ENCODE results near the gene CIPC. TPM values are rescaled to one million over a fixed set of nuclear protein-coding genes. Genes with fewer than 3 reads are reported as not detected.

The CIPC gene
- polyA plus RNA-seq, 1 experiment: 15.5 TPM

DNA sequence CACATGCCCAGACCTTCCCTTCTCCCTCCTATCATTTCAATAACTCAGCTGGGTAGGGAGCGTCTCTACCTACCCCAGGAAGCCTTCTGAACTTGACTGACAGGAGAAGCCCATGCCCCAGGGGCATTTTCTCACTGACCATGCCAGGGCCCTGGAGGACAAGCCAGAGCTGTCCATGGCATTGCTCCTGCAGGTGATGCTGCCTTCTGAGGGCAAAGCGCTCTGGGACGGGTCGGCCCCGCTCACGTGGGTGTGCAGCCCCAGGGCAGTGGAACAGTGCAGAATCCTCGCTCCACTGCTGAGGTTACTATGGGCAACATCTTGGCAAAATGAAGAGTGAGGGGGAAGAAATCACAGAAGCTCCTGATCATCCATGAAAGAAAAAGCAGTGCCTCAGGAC is 28.5 kb upstream of the CIPC start:
- DNase-seq (ENCODE audit: low read depth): no peak
- POLR2A ChIA-PET: no interaction called here
- Histone ChIP-seq H3K4me3 (ENCODE audit: low read depth, low read length) (no peak overlapping the region), H3K27me3 (ENCODE audit: control insufficient read depth, insufficient read depth, low read length) (no peaks in the 10 kb centered on the region), H3K36me3 (ENCODE audit: control insufficient read depth, insufficient read depth, low read length) (no peaks in the 10 kb centered on the region)
- CTCF ChIA-PET: interaction anchor here (0.7 to 11.0 kb wide), 29 partner anchors 10 to 246 kb away, joined by 3 to 396 read pairs (median 6); partner anchors contain the start of gene CIPC
- TF ChIP-seq, protein P1, sequence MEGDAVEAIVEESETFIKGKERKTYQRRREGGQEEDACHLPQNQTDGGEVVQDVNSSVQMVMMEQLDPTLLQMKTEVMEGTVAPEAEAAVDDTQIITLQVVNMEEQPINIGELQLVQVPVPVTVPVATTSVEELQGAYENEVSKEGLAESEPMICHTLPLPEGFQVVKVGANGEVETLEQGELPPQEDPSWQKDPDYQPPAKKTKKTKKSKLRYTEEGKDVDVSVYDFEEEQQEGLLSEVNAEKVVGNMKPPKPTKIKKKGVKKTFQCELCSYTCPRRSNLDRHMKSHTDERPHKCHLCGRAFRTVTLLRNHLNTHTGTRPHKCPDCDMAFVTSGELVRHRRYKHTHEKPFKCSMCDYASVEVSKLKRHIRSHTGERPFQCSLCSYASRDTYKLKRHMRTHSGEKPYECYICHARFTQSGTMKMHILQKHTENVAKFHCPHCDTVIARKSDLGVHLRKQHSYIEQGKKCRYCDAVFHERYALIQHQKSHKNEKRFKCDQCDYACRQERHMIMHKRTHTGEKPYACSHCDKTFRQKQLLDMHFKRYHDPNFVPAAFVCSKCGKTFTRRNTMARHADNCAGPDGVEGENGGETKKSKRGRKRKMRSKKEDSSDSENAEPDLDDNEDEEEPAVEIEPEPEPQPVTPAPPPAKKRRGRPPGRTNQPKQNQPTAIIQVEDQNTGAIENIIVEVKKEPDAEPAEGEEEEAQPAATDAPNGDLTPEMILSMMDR (IDR thresholded peaks at IDR 0.05; ENCODE audit: insufficient read depth, low read depth, low read length): no peak

DNA sequence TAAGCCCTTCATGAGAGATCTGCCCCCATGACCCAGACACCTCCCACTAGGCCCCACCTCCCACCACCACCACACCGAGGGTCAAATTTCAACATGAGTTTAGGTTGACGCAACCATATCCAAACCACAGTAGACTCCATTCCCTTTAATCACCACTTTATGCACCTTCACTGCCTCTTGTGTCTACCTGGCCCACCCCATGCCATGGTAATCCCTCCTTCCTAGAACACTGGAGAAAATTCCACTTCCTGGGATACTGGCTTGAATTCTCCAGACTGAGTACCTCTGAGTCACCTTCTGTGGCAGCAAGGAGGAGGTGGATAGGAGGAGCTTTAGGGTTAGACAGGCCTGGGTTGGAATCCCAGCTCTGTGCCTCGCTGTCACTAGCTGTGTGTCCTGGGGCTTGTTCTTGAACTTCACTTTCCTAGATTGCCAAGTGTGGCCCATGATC is 26.1 kb upstream of the CIPC start:
- DNase-seq (ENCODE audit: low read depth): no peak
- Histone ChIP-seq H3K4me3 (ENCODE audit: low read depth, low read length) (no peak overlapping the region), H3K36me3 (ENCODE audit: control insufficient read depth, insufficient read depth, low read length) (no peaks in the 10 kb centered on the region), H3K27me3 (ENCODE audit: control insufficient read depth, insufficient read depth, low read length) (no peaks in the 10 kb centered on the region)
- TF ChIP-seq, protein P1 (IDR thresholded peaks at IDR 0.05; ENCODE audit: insufficient read depth, low read depth, low read length): no peak
- POLR2A ChIA-PET: no interaction called here
- CTCF ChIA-PET: interaction anchor here (1.3 to 11.0 kb wide), 9 partner anchors 8 to 244 kb away, joined by 3 to 396 read pairs (median 20); no protein-coding TSS in a partner anchor

DNA sequence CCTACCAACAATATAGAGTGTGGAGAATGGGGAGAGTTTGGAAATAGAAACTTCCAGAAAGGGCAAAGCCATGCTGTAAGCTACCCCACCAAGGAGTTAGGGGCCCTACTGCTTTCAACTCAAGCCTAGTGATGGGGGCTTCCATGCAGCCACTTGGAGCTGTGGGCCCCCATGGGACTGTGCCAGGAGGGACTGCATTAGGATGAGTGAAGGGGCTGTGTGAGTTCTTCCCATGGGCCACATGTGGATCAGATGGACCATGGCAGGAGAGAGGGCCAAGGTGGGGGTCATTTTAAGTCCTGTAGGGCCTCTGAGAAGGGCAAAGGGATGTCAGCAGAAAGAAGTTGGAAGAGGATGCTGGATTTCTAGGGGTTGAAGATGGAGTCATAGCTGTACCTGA is 23.1 kb upstream of the CIPC start:
- CTCF ChIA-PET: interaction anchor here (1.0 to 11.0 kb wide), 6 partner anchors 8 to 202 kb away, joined by 3 to 396 read pairs (median 13); no protein-coding TSS in a partner anchor
- no peak overlapping the region for H3K4me3 ChIP-seq (ENCODE audit: low read depth, low read length)
- H3K27me3 ChIP-seq (ENCODE audit: control insufficient read depth, insufficient read depth, low read length): no peaks in the 10 kb centered on the region
- no peaks in the 10 kb centered on the region for H3K36me3 ChIP-seq (ENCODE audit: control insufficient read depth, insufficient read depth, low read length)
- TF ChIP-seq, protein P1 (IDR thresholded peaks at IDR 0.05; ENCODE audit: insufficient read depth, low read depth, low read length): no peak
- POLR2A ChIA-PET: interaction anchor here (0.6 kb wide), 1 partner anchor 12 kb away, joined by 3 read pairs; no protein-coding TSS in a partner anchor
- DNase-seq (ENCODE audit: low read depth): no peak

DNA sequence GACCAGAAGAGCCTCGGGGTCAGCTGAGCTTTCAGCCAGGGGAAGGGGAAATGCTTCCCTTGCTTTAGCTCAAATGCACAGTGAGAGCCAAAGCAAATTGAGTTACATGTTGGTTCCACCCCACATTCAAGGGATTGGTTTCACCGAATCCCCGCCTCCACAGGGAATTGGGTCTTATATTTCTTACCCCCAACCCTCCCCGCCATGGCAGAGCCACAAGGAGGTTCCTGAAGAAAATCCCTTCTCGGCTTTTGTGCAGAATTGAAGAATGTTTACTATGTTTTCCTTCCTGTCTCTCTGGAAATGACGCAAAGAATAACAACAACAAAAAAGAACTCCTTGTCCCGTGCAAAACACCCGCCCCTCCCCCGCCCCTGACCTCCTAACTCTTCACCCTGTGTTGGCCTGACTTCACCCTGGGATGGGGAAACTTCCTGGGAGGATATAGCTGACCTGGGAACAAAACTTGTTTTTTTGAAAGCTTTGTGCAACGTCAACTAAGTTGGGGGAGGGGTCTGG is 21.9 kb upstream of the CIPC start:
- H3K36me3 ChIP-seq (ENCODE audit: control insufficient read depth, insufficient read depth, low read length): no peaks in the 10 kb centered on the region
- H3K4me3 ChIP-seq (ENCODE audit: low read depth, low read length): no peak overlapping the region
- no peak for DNase-seq (ENCODE audit: low read depth)
- CTCF ChIA-PET: interaction anchor here (1.0 to 11.0 kb wide), 8 partner anchors 9 to 215 kb away, joined by 3 to 396 read pairs (median 10); no protein-coding TSS in a partner anchor
- POLR2A ChIA-PET: no interaction called here
- no peaks in the 10 kb centered on the region for H3K27me3 ChIP-seq (ENCODE audit: control insufficient read depth, insufficient read depth, low read length)
- TF ChIP-seq, protein P1 (IDR thresholded peaks at IDR 0.05; ENCODE audit: insufficient read depth, low read depth, low read length): no peak

DNA sequence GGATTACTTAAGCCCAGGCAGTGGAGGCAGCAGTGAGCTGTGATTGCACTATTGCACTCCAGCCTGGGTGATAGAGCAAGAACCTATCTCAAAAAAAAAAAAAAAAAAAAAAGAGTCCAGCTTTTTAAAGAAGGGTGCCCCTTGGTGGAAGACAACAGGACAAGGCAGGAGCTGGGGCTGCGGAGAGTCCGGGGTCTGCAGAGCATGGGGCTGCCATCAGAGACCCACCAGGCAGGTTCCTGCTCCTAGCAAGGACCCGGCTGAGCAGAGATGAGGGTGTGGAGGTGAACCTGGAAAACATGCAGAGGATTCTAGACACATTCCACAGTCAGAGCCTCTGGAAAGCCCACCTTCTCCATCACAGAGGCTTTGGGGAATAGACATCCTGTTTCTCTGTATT is 21.0 kb upstream of the CIPC start:
- ChIA-PET POLR2A (interaction anchor here (0.7 kb wide), 1 partner anchor 209 kb away, joined by 4 read pairs; no protein-coding TSS in a partner anchor), CTCF (interaction anchor here (0.6 to 11.0 kb wide), 12 partner anchors 8 to 216 kb away, joined by 3 to 396 read pairs (median 4); no protein-coding TSS in a partner anchor)
- Histone ChIP-seq H3K36me3 (ENCODE audit: control insufficient read depth, insufficient read depth, low read length) (no peaks in the 10 kb centered on the region), H3K27me3 (ENCODE audit: control insufficient read depth, insufficient read depth, low read length) (no peaks in the 10 kb centered on the region), H3K4me3 (ENCODE audit: low read depth, low read length) (no peak overlapping the region)
- TF ChIP-seq, protein P1 (IDR thresholded peaks at IDR 0.05; ENCODE audit: insufficient read depth, low read depth, low read length): no peak
- DNase-seq (ENCODE audit: low read depth): no peak

Measured in BJ (cell line).